HTR-8/SVneo (cell line): ENCODE measurements around the gene ATOH8.
A peak's percentile ranks its signal among the peaks of the same experiment; 100 is the strongest.

Source experiments
- DNase-seq: peaks from one replicate; pipeline ENCODE4 v3.0.0; 2011; ENCODE audit warnings: low spot score, mixed read lengths; ENCODE audit not compliant: insufficient read length
- FAIRE-seq: peaks from 2 replicates; lab custom pipeline; 2011; peaks lifted over from hg19 to GRCh38; lab: Jason Lieb, UNC

Gene ATOH8

DNA sequence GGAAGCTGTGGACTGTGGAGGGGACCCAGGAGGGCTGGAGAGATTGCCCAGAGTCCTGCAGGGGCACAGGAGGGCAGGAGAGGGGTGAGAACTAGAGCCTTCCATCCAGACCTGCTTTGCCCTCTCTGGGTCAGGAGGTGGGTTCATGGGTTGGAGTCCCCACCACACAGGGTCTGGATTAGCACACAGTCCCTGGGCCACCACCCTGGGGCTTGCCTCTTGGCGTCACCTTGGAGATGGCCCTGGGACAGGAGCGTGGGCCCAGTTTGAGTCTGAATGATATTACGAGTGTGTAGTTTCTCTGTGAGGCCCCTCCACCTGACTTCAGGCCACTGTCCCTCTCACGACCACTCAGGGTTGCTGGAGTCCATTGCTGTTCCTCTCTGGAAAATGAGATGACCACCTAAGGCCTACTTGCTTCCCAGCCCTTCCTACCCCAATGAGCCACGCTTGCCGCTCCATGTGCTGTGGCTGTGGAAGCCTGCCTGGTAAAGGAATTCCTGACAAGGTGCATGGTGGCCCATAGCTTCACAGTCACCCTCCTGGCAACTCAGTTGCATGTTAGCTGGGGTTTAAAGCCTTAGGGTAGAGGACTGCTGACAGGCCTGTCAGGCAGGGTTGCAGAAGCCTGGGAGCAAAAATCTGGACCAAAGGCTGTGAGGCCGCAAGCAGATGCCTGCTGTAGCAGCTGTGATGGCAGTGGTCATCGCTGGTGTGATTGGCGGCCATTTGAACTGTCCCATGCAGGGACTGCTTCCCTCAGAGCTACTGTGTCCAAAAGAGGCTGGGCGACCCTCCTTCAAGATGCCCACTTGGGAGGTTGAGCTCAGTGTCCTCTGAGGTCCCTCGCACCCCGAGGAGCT lies 14.2 kb downstream of the ATOH8 start:
- peak; percentile 26 for FAIRE-seq

GRCh38 chr2:85768713-85769112 lies 14.9 kb downstream of the ATOH8 start:
- no peak for DNase-seq
- FAIRE-seq: no peak

More for the DNA sequence above, 14.2 kb downstream of the ATOH8 start:
- DNase-seq: no peak

GRCh38 chr2:85769236-85769982 lies 15.6 kb downstream of the ATOH8 start:
- FAIRE-seq (peak; percentile 13), DNase-seq (peak; percentile 56)

DNA sequence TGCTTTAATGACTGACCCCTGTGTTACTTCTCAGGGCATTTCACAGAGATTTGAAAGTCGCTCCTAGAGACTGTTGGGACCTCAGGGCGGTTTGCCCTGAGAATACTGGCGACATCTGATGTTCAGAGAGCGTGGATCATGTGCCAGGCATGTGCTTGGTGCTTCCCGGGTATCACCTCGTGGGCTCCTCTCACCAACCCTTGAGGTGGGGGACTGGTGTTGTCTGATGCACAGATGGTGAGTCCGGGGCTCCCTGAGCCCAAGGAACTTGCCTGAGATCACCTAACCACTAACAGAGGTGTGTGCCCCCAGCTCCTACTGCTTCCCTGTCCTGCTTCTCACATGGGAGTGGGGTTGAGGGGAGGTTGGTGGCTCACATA lies 16.2 kb downstream of the ATOH8 start:
- FAIRE-seq (no peak), DNase-seq (no peak)

GRCh38 chr2:85770369-85770768 lies 16.6 kb downstream of the ATOH8 start:
- peak; percentile 38 for FAIRE-seq
- DNase-seq: no peak

DNA sequence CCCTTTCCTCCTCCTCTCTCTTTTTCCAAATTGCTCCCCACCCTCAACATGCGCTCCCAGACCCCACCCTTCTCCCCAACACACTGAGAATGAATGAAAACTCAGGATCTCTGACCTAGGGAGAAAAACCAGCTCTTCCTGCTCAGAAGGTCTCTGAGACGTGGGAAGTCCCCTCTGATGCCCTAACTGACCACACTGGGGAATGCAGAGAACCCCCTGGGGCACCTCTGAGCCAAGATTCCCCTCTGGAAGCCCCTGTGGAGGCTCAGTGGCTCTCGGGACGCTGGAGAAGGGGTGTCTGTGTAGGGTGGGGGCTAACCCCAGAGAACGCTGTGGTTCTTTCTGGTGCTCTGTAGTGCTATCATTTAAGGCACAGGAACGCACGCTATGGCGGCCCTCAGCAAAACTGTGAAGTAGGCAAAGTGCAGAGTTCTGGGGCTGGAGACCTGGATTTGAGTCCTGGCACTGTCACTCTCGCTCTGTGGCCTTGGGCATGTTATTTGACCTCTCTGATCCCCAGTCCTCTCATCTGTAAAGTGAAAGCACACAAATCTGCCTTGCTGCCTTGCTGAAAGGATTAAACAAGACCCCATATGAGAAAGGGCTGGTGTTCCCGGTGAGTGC lies 17.1 kb downstream of the ATOH8 start:
- no peak for DNase-seq
- FAIRE-seq: no peak

DNA sequence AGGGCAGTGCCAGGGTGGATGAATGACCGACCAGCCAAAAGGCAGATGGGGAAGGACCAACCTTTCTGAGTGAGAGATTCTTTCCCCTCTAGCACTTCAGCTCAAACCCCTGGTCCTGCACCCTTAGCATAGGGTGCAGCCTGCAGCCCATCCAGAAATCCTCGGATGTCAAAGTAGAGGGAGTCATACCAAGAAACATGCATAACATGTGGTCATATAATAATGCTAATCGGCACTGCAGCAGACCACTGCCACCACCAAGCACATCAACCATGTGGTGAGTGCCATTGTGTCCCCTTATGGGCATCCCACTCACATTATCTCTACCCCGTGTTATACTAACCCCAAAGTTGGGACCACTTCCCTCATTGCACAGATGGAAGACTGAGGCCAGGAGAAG lies 17.7 kb downstream of the ATOH8 start:
- DNase-seq (no peak), FAIRE-seq (no peak)

DNA sequence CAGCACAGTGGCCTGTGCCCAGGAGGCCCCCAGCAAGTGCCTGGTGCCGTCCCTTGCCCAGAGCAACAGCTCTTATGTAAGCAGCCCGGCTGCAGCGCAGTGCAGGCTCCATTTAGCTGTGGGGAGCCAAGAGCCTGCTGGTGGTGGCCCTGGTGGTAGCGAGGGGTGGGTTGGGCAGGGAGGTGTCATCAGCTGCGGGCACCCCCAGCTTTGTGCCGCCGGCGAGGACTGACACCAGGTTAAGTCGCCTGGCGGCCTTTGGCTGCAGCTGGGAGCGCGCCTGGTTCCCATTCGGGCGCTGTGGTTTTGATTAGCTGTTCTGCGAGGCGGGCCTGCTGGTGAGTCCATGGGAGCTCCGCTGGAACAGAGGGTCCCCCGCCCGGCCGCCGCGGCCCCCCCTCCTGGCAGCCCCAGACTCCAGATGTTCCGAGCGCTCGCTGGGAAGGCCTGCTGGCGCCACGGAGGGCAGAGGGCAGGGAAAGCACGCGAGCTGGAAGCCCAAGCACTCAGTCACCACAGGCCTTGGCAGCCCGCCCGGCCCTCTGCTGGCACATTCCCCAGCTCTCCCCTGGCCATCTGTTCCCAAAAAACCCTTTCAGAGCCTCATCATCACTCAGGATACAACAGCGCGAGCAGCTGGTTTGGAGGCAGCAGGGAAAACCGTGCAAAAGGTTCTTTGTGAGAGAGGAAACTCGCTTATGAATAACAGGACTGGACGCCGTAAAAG lies 18.4 kb downstream of the ATOH8 start:
- FAIRE-seq: peak; percentile 97
- DNase-seq: peak; percentile 97

- no peak for DNase-seq
- no peak for FAIRE-seq
Observed at GRCh38 chr2:85772841-85773491, 19.2 kb downstream of the ATOH8 start.

DNA sequence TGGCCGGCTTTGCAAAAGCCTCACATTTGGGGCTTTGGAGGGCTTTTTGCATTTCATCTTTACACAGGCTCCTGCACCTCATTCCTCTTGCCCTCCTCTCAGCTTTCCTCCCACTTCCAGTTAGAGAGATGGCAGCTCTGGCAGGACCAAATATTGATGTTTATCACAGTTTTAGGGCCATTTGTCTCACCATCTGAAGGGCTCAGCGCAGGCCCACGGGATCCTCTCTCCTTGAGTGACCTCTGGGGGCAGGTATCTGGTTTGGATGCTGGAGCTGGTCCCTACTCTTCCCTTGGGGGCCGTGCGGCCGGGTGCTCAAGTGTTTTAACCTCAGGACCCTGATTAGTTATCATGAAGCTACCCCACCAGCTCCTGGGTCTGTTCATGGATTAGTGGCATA lies 19.9 kb downstream of the ATOH8 start:
- DNase-seq (no peak), FAIRE-seq (no peak)

DNA sequence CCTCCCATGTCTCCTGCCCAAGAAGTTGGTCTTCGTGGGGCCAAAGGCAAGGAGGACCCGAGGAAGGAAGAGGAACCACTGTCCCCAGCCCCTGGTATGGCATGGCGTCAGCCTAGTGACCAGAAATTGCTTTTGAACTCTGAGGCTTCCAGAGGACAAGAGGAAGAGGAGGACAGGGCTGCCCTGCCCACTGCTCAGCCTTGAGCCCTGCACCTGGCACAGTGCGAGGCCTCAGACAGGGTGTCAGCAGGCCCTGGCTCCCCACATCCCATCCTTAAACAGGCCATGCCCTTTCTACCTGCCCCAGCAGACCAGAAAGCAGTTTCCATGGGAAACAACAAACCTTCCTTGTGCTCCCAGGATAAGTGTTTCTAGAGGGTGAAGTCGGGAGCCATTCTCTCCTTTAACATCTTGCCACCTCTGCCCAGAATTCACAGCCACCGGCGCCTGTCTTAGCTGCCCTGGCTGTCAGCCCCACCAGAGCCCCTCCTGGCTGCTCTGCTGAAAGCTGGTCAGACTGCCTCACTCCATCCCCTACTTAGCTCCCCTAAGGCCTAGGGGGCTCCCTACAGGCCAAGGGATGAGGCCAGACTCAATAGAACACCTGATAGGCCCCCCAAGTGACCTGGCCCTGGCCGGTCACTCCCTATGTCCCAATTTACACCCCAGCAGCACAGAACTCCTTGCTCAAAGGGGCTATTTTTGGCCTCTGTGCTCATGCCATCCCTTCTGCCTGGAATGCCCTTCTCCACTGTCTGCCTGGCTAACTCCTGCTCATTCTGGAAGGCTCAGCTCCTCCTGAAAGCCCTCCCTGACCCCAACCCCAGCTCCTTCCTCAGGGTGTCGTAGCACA lies 20.6 kb downstream of the ATOH8 start:
- DNase-seq: no peak
- FAIRE-seq: peak; percentile 20

DNA sequence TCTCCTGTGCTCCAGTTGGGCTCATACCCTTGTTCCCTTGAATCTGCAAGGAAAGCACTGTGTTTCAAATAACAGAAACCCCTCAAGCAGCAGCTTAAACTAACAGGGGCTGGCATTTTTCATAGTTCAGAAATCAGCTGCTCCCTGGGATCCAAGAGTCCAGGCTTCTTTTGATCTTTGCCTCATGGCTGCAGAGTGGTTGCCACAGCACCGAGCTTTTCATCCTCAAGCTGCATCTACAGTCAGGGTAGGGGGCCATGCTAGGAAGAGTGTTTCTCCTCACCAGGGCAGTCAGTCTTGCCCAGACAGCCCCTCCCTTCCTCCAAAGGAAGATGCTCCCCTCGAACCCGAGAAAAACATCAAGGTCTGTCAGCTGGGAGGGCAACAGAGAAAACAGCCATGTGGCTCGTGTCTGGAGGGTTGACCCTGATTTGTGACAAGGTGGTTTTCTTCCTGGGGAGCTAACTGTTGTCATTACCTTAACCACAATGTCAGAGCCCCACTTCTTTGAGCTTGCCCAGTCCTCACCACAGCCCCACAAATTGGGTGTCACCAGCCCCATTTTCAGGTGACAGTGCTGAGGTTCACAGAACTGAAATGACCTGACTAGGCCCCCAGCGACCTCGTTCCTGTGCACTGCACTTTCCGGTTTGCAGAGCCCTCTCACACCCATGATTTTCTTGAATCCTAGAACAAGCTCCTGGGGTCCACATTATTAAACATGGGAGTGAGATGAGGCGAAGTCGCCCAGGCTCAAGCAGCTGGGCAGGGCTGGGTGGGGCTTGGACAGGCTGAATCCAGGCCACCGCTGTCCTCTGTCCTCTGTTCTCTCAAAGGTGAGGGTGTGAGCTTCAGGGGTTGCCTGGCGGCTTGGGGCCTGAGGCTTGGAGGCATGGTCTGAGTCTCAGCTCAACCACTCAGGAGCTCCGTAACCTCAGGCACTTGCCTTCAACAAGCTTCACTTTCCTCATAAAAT lies 21.9 kb downstream of the ATOH8 start:
- DNase-seq (no peak), FAIRE-seq (no peak)

DNA sequence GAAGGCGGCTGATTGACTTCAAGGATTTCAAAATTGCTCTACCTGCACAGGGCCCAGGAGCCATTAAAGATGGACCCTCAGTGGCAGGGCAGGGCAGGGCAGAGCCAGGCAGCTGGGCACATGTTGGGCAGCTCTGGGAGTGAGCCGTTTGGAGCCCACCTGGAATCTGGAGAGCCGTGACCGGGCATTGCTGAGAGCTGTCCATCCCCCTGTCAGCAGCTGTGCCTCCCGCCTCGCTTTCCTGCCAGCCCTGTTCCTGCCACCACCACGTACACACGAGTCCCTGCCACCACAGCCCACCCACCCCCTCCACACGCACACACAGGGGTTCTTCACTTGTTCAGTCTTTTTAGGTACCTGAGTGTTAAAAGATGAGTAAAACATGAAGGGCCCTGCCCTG lies 22.9 kb downstream of the ATOH8 start:
- DNase-seq (no peak), FAIRE-seq (no peak)

GRCh38 chr2:85777441-85777861 lies 23.7 kb downstream of the ATOH8 start:
- DNase-seq (no peak), FAIRE-seq (no peak)

- FAIRE-seq (no peak), DNase-seq (no peak)
Observed at GRCh38 chr2:85778646-85779379, 25.0 kb downstream of the ATOH8 start.

DNA sequence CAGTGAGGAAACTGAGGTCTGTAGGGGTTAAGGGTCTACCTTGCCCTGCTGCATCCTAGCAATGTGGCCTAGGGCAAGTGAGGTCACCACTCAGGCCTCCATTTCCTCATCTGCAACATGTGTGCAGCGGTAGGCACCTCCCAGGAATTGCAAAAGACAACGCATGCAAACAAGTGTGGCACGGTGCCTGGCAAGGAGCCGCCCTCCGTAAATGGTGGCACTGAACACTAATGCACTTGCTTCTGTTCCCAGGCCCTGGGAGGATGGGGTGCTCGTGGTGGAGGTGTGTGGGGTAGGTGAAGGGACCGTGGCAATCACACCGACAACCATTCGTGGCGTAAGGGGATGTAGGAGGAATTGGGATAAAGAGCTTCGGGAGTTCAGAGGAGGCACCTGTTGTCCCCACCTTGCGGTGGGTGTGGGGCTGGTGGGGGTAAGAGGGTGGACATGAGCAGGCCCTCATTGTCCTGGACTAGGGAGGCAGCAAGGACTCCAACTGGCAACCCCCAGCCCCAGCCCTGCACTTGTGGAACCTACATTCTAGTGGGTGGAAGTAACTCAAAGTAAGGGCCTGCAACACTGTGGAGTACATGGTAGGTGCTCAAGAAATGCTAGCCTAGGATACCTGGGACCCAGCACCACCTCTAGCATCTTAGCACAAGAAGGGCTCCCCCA lies 26.0 kb downstream of the ATOH8 start:
- no peak for DNase-seq
- FAIRE-seq: no peak
